22Rv1 (cell line): Measurements from ENCODE around the gene TMEM209.

Source experiments
- ZFX ChIP-seq: fragments of 450-650 bp; IDR thresholded peaks from 2 replicates; pipeline ENCODE4 v1.6.1; 2017; ENCODE audit warnings: antibody characterized with exemption, borderline replicate concordance
- TF ChIP-seq, protein P1 (sequence below): fragments of 450-650 bp; IDR thresholded peaks from 2 replicates; pipeline ENCODE4 v1.5.1; 2017; ENCODE audit warnings: mild to moderate bottlenecking

GRCh38 chr7:130232209-130232608 is 27.0 kb upstream of the TMEM209 start:
- TF ChIP-seq, protein P1, sequence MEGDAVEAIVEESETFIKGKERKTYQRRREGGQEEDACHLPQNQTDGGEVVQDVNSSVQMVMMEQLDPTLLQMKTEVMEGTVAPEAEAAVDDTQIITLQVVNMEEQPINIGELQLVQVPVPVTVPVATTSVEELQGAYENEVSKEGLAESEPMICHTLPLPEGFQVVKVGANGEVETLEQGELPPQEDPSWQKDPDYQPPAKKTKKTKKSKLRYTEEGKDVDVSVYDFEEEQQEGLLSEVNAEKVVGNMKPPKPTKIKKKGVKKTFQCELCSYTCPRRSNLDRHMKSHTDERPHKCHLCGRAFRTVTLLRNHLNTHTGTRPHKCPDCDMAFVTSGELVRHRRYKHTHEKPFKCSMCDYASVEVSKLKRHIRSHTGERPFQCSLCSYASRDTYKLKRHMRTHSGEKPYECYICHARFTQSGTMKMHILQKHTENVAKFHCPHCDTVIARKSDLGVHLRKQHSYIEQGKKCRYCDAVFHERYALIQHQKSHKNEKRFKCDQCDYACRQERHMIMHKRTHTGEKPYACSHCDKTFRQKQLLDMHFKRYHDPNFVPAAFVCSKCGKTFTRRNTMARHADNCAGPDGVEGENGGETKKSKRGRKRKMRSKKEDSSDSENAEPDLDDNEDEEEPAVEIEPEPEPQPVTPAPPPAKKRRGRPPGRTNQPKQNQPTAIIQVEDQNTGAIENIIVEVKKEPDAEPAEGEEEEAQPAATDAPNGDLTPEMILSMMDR: no peak
- no peak for TF ChIP-seq ZFX
